Liver (tissue), 9 donors: ENCODE results near the gene LRP5. TPM values are rescaled to one million over a fixed set of nuclear protein-coding genes. Genes with fewer than 3 reads are reported as not detected.

Experiments
- DNase-seq: peaks from one replicate; pipeline ENCODE4 v3.0.0-alpha.2; 2017; ENCODE audit warnings: low spot score
- H3K27ac ChIP-seq, 2 donors: one replicate each; pipeline ENCODE4 v1.7.0; 2013; ENCODE audit warnings: inconsistent platforms in 2 of 2, low read length in 2 of 2, control low read depth in 1 of 2, low read depth in 1 of 2, mild to moderate bottlenecking in 1 of 2
- H3K27me3 ChIP-seq, 4 donors: one replicate each; pipeline versions ENCODE4 v1.6.1 to v1.7.0; 2013; ENCODE audit warnings: low read length in 3 of 4, inconsistent platforms in 1 of 4, mild to moderate bottlenecking in 1 of 4, moderate library complexity in 1 of 4; ENCODE audit not compliant: control insufficient read depth in 4 of 4, insufficient read depth in 4 of 4
- H3K36me3 ChIP-seq, 4 donors: one replicate each; pipeline versions ENCODE4 v1.6.1 to v1.7.0; 2013; ENCODE audit warnings: low read length in 3 of 4, mild to moderate bottlenecking in 3 of 4, low read depth in 1 of 4, moderate library complexity in 1 of 4; ENCODE audit not compliant: control insufficient read depth in 4 of 4, insufficient read depth in 3 of 4
- H3K4me1 ChIP-seq, 4 donors: one replicate each; pipeline versions ENCODE4 v1.6.1 to v1.7.0; 2013; ENCODE audit warnings: low read length in 3 of 4, mild to moderate bottlenecking in 3 of 4, moderate library complexity in 1 of 4; ENCODE audit not compliant: control insufficient read depth in 4 of 4, insufficient read depth in 4 of 4
- H3K4me3 ChIP-seq, 3 donors: one replicate each; pipeline versions ENCODE4 v1.6.1 to v1.7.0; 2013; ENCODE audit warnings: low read length in 3 of 3, control low read depth in 1 of 3, low read depth in 1 of 3, mild to moderate bottlenecking in 1 of 3
- H3K9ac ChIP-seq, 2 donors: one replicate each; pipeline ENCODE4 v1.7.0; 2013; ENCODE audit warnings: low read length in 2 of 2, mild to moderate bottlenecking in 2 of 2, moderate library complexity in 2 of 2, control low read depth in 1 of 2, low read depth in 1 of 2
- H3K9me3 ChIP-seq, 4 donors: one replicate each; pipeline versions ENCODE4 v1.6.1 to v1.7.0; 2013; ENCODE audit warnings: low read length in 3 of 4; ENCODE audit not compliant: control insufficient read depth in 4 of 4
- CTCF ChIP-seq: fragments of 150-350 bp; IDR thresholded peaks from 2 replicates; pipeline ENCODE4 v1.5.1; 2017; ENCODE audit warnings: improper control_type of control experiment, low read depth, low read length; ENCODE audit not compliant: missing input control
- EGR1 ChIP-seq, 2 donors: IDR thresholded peaks; 2 replicates each; pipeline ENCODE4 v1.6.1; 2016 to 2018; ENCODE audit warnings: antibody characterized with exemption in 2 of 2, low read depth in 2 of 2
- FOXA1 ChIP-seq: IDR thresholded peaks from 2 replicates; pipeline ENCODE4 v1.6.1; 2016; ENCODE audit warnings: antibody characterized with exemption
- FOXA2 ChIP-seq: IDR thresholded peaks from 2 replicates; pipeline ENCODE4 v1.6.1; 2016; ENCODE audit warnings: antibody characterized with exemption
- HNF4A ChIP-seq, 2 donors: conservative IDR thresholded peaks; 2 replicates each; pipeline ENCODE4 v1.6.1; 2016; ENCODE audit warnings: antibody characterized with exemption in 2 of 2, mild to moderate bottlenecking in 2 of 2
- MAX ChIP-seq: IDR thresholded peaks from 2 replicates; pipeline ENCODE4 v1.6.1; 2016; ENCODE audit warnings: antibody characterized with exemption
- NR2F2 ChIP-seq: IDR thresholded peaks from 2 replicates; pipeline ENCODE4 v1.6.1; 2016; ENCODE audit warnings: antibody characterized with exemption
- SP1 ChIP-seq: IDR thresholded peaks from 2 replicates; pipeline ENCODE4 v1.6.1; 2018; ENCODE audit warnings: antibody characterized with exemption, mild to moderate bottlenecking
- TAF1 ChIP-seq: conservative IDR thresholded peaks from 2 replicates; pipeline ENCODE4 v1.6.1; 2016; ENCODE audit warnings: antibody characterized with exemption, mild to moderate bottlenecking
- YY1 ChIP-seq: IDR thresholded peaks from 2 replicates; pipeline ENCODE4 v1.6.1; 2016; ENCODE audit warnings: antibody characterized with exemption, mild to moderate bottlenecking
- ZBTB33 ChIP-seq: IDR thresholded peaks from 2 replicates; pipeline ENCODE4 v1.6.1; 2016; ENCODE audit warnings: antibody characterized with exemption
- WGBS: extraction: QIAGEN DNeasy Blood & Tissue Kit; methylation state at CpG from one replicate; pipeline ENCODE4 v1.1.7; 2013; 5-methylcytosine and 5-hydroxymethylcytosine counted together
- polyA plus RNA-seq, 2 donors: library from polyadenylated mRNA; stranded (reverse) in 1 of 2; unstranded in 1 of 2; fragments of 200-250 nt in 1 of 2; fragments of >200 nt in 1 of 2; fragmentation: Nextera tagmentation in 1 of 2; extraction: Ambion mirVana in 1 of 2; gene quantifications; one replicate each; pipeline versions ENCODE4 v1.2.1 to v1.2.3, GENCODE V29; 2013 to 2015
- total RNA-seq, 2 donors: library from RNA; depleted of rRNA; stranded (reverse); fragments of >200 nt; gene quantifications; one replicate each; pipeline ENCODE4 v1.2.3, GENCODE V29; 2014
- donor health status: healthy.
- donor health status: healthy.
- donor health status: healthy.
- donor health status: healthy.
- donor health status: healthy.

LRP5 gene
- total and polyA plus RNA-seq, 4 donors = 48.9 to 99.3 (median 71.3) TPM

- peaks cover 12 to 61% (median 43%) of the 10 kb centered on the region in 4 donors for H3K36me3 ChIP-seq
- DNase-seq = no peak
- no peaks in the 10 kb centered on the region for H3K27me3 ChIP-seq
- H3K27ac ChIP-seq = no peak overlapping the region
- 91% methylated on average over 9 of the region's 9 CpGs for whole genome bisulfite sequencing
- H3K4me3 ChIP-seq = no peak overlapping the region
- no peaks in the 10 kb centered on the region for H3K9me3 ChIP-seq
- H3K4me1 ChIP-seq = peaks cover 0 to 27% (median 19%) of the 10 kb centered on the region in 4 donors
- no peak overlapping the region for H3K9ac ChIP-seq
- TF ChIP-seq HNF4A (conservative IDR thresholded peaks at IDR 0.05) (no peak), MAX (no peak), ZBTB33 (no peak), FOXA2 (no peak), EGR1 (IDR thresholded peaks at IDR 0.05; ENCODE audit: low read depth in 2 of 2) (no peak), TAF1 (no peak)
Observed at GRCh38 chr11:68408512-68408911, 96.1 kb downstream of the LRP5 start.

- Histone ChIP-seq H3K4me1 (peaks cover 0 to 33% (median 23%) of the 10 kb centered on the region in 4 donors), H3K27me3 (no peaks in the 10 kb centered on the region), H3K36me3 (peaks cover 6 to 64% (median 45%) of the 10 kb centered on the region in 4 donors), H3K9me3 (no peaks in the 10 kb centered on the region), H3K27ac (no peak overlapping the region), H3K4me3 (no peak overlapping the region), H3K9ac (no peak overlapping the region)
- no peak for DNase-seq
- 89% methylated on average over 30 of the region's 30 CpGs for WGBS
- no peak for TF ChIP-seq FOXA1
- no peak for TF ChIP-seq FOXA2
- no peak for TF ChIP-seq ZBTB33
- no peak for TF ChIP-seq SP1
- no peak for TF ChIP-seq MAX
- TF ChIP-seq HNF4A (conservative IDR thresholded peaks at IDR 0.05) = no peak
Observed at GRCh38 chr11:68409748-68410344, 97.5 kb downstream of the LRP5 start.

- peaks cover 0 to 33% (median 23%) of the 10 kb centered on the region in 4 donors for H3K4me1 ChIP-seq
- H3K4me3 ChIP-seq = no peak overlapping the region
- WGBS = 67% methylated on average over 17 of the region's 17 CpGs
- no peaks in the 10 kb centered on the region for H3K27me3 ChIP-seq
- no peak overlapping the region for H3K9ac ChIP-seq
- no peak for DNase-seq
- peaks cover 8 to 65% (median 49%) of the 10 kb centered on the region in 4 donors for H3K36me3 ChIP-seq
- TF ChIP-seq EGR1 (IDR thresholded peaks at IDR 0.05; ENCODE audit: low read depth in 2 of 2) (no peak), NR2F2 (no peak), YY1 (no peak), CTCF (no peak)
- no peak overlapping the region for H3K27ac ChIP-seq
- H3K9me3 ChIP-seq = no peaks in the 10 kb centered on the region
Observed at GRCh38 chr11:68411501-68411991, 99.2 kb downstream of the LRP5 start.
